HCT116 (cell line): ENCODE results near the gene IMPG1. TPM values are rescaled to one million over a fixed set of nuclear protein-coding genes. Genes with fewer than 3 reads are reported as not detected.

Source experiments
- ATAC-seq: fragments of 200-7000 bp; cut with Tn5 transposase; 2 replicates; pipeline ENCODE4 v1.9.1; 2020; ENCODE audit warnings: mild to moderate bottlenecking, moderate library complexity
- BruUV-seq: library from RNA; stranded (reverse); fragments of 400-500 nt; replicated peaks from 2 replicates; lab custom pipeline; 2021; lab: Mats Ljungman, UMichigan
- CTCF ChIA-PET: fragments of 300-600 bp; sonication (Branson Sonifier 250); formaldehyde crosslinking; loops from one replicate; lab custom pipeline; 2021; ENCODE audit warnings: antibody characterized with exemption; lab: Charles Lee
- POLR2A ChIA-PET: fragments of 300-600, 350-600 bp; sonication (Branson Sonifier 250); formaldehyde crosslinking; loops from one replicate; lab custom pipeline; 2021; ENCODE audit warnings: antibody characterized with exemption; lab: Charles Lee
- RAD21 ChIA-PET, 2 experiments: fragments of 300-600 bp; sonication (Branson Sonifier 250); formaldehyde crosslinking; loops; one replicate each; lab custom pipeline; 2023; ENCODE audit warnings: low total read pairs in 2 of 2; ENCODE audit not compliant: uncharacterized antibody in 2 of 2, unreplicated experiment in 2 of 2, low non-redundant PET in 1 of 2; lab: Charles Lee
- DNase-seq: peaks from one replicate; pipeline ENCODE4 v3.0.0-alpha.2; 2010; ENCODE audit warnings: low read depth, low spot score
- H2AFZ ChIP-seq: fragments of 200-600 bp; shearing (Covaris generic), sonication (generic); 2 replicates; pipeline ENCODE4 v1.6.1; 2017; ENCODE audit warnings: low read depth, mixed run types, mixed read lengths, antibody characterized with exemption, low read length; ENCODE audit not compliant: poor library complexity, severe bottlenecking
- H3K27ac ChIP-seq: 2 replicates; pipeline ENCODE4 v1.5.1; 2012; ENCODE audit warnings: low read depth, low read length
- H3K27me3 ChIP-seq: fragments of 200-600 bp; sonication (generic); 2 replicates; pipeline ENCODE4 v1.6.1; 2016; ENCODE audit warnings: mixed run types, low read length, mixed read lengths; ENCODE audit not compliant: insufficient read depth
- H3K36me3 ChIP-seq, 2 experiments: fragments of 200-500 bp in 1 of 2; fragments of 200-600 bp in 1 of 2; sonication (Bioruptor generic) in 1 of 2; sonication (generic) in 1 of 2; 2 replicates each; pipeline versions ENCODE4 v1.5.1 to v1.6.1; 2014 to 2016; ENCODE audit warnings: low read length in 2 of 2, inconsistent platforms in 1 of 2, mixed read lengths in 1 of 2, mixed run types in 1 of 2; ENCODE audit not compliant: insufficient read depth in 2 of 2, control insufficient read depth in 1 of 2
- H3K4me1 ChIP-seq, 2 experiments: fragments of 200-600 bp in 1 of 2; sonication (generic) in 1 of 2; 2 replicates each; pipeline versions ENCODE4 v1.5.1 to v1.6.1; 2012 to 2017; ENCODE audit warnings: low read length in 2 of 2, inconsistent platforms in 1 of 2, mild to moderate bottlenecking in 1 of 2, mixed read lengths in 1 of 2, mixed run types in 1 of 2, moderate library complexity in 1 of 2; ENCODE audit not compliant: insufficient read depth in 2 of 2, control insufficient read depth in 1 of 2
- H3K4me2 ChIP-seq: fragments of 200-600 bp; sonication (generic); 2 replicates; pipeline ENCODE4 v1.6.1; 2017; ENCODE audit warnings: mixed run types, low read length, mixed read lengths
- H3K4me3 ChIP-seq, 2 experiments: fragments of 200-600 bp in 1 of 2; sonication (generic) in 1 of 2; replicated peaks in 1 of 2; 2 replicates each; pipeline ENCODE4 v1.5.1; 2011 to 2016; ENCODE audit warnings: low read length in 2 of 2, control low read depth in 1 of 2, low read depth in 1 of 2, mild to moderate bottlenecking in 1 of 2, mixed read lengths in 1 of 2, mixed run types in 1 of 2
- H3K79me2 ChIP-seq: fragments of 200-600 bp; sonication (generic); 2 replicates; pipeline ENCODE4 v1.6.1; 2017; ENCODE audit warnings: mild to moderate bottlenecking, mixed run types, low read length, moderate library complexity, mixed read lengths; ENCODE audit not compliant: insufficient read depth
- H3K9ac ChIP-seq: fragments of 200-600 bp; sonication (generic); 2 replicates; pipeline ENCODE4 v1.6.1; 2016; ENCODE audit warnings: low read length, mixed read lengths
- H3K9me2 ChIP-seq: fragments of 200-600 bp; sonication (generic), shearing (Covaris generic); 2 replicates; pipeline ENCODE4 v1.6.1; 2017; ENCODE audit warnings: mixed run types, mild to moderate bottlenecking, moderate library complexity; ENCODE audit not compliant: insufficient read depth
- H3K9me3 ChIP-seq, 2 experiments: fragments of 200-500 bp in 1 of 2; fragments of 200-600 bp in 1 of 2; sonication (Bioruptor generic) in 1 of 2; sonication (generic) in 1 of 2; 2 replicates each; pipeline ENCODE4 v1.6.1; 2014 to 2017; ENCODE audit warnings: low read length in 2 of 2, mixed read lengths in 2 of 2, inconsistent platforms in 1 of 2, low read depth in 1 of 2, mild to moderate bottlenecking in 1 of 2, mixed run types in 1 of 2, moderate library complexity in 1 of 2; ENCODE audit not compliant: control insufficient read depth in 1 of 2, insufficient read depth in 1 of 2
- H4K20me1 ChIP-seq: fragments of 200-600 bp; sonication (generic), shearing (Covaris generic); 2 replicates; pipeline ENCODE4 v1.6.1; 2017; ENCODE audit warnings: mixed run types, mild to moderate bottlenecking, moderate library complexity; ENCODE audit not compliant: insufficient read depth
- CBX3 ChIP-seq: IDR thresholded peaks from 2 replicates; pipeline ENCODE4 v1.6.1; 2012; ENCODE audit warnings: low read depth
- CEBPB ChIP-seq: IDR thresholded peaks from 2 replicates; pipeline ENCODE4 v1.6.1; 2012; ENCODE audit warnings: low read depth
- EGR1 ChIP-seq: IDR thresholded peaks from 2 replicates; pipeline ENCODE4 v1.6.1; 2012; ENCODE audit warnings: low read depth
- FOSL1 ChIP-seq: IDR thresholded peaks from 2 replicates; pipeline ENCODE4 v1.6.1; 2012; ENCODE audit warnings: low read depth
- JUND ChIP-seq: IDR thresholded peaks from 2 replicates; pipeline ENCODE4 v1.6.1; 2012
- POLR2A ChIP-seq: IDR thresholded peaks from 2 replicates; pipeline ENCODE4 v1.7.0; 2011; ENCODE audit warnings: borderline replicate concordance; ENCODE audit not compliant: insufficient read depth, insufficient read length; ENCODE audit errors: extremely low read depth
- POLR2AphosphoS5 ChIP-seq: IDR thresholded peaks from 2 replicates; pipeline ENCODE4 v1.6.1; 2011; ENCODE audit warnings: mild to moderate bottlenecking, low read depth, low read length, moderate library complexity
- SIN3A ChIP-seq: IDR thresholded peaks from 2 replicates; pipeline ENCODE4 v1.6.1; 2012; ENCODE audit warnings: low read depth
- TCF7L2 ChIP-seq: IDR thresholded peaks from 2 replicates; pipeline ENCODE4 v1.7.0; 2011; ENCODE audit warnings: borderline replicate concordance, inconsistent platforms; ENCODE audit not compliant: insufficient read depth, insufficient read length; ENCODE audit errors: extremely low read depth
- YY1 ChIP-seq: IDR thresholded peaks from 2 replicates; pipeline ENCODE4 v1.6.1; 2011; ENCODE audit warnings: low read length, low read depth, moderate library complexity, mild to moderate bottlenecking; ENCODE audit not compliant: insufficient replicate concordance; ENCODE audit errors: extremely low read depth
- intact Hi-C: fragments of 100-400 bp; cut with micrococcal nuclease; formaldehyde crosslinking; loops from 2 replicates; pipeline ENCODE4 v1.10.0; 2022
- total RNA-seq: library from RNA; stranded (reverse); gene quantifications from one replicate; pipeline ENCODE4 v1.2.1, GENCODE V29; 2021; ENCODE audit not compliant: unreplicated experiment
- TF ChIP-seq, protein P1 (sequence below), 3 experiments: fragments of 200-600 bp in 1 of 3; sonication (generic) in 1 of 3; IDR thresholded peaks in 2 of 3; conservative IDR thresholded peaks in 1 of 3; 2 replicates each; pipeline ENCODE4 v1.5.1; 2012 to 2017; ENCODE audit warnings: low read depth in 2 of 3, low read length in 2 of 3, antibody characterized with exemption in 1 of 3, borderline replicate concordance in 1 of 3, control low read depth in 1 of 3, mild to moderate bottlenecking in 1 of 3, mixed read lengths in 1 of 3, mixed run types in 1 of 3, moderate library complexity in 1 of 3; ENCODE audit not compliant: insufficient read depth in 1 of 3
- TF ChIP-seq, protein P2 (sequence below): IDR thresholded peaks from 2 replicates; pipeline ENCODE4 v1.6.1; 2012; ENCODE audit warnings: low read depth
- TF ChIP-seq, protein P3 (sequence below): IDR thresholded peaks from 2 replicates; pipeline ENCODE4 v1.6.1; 2012

IMPG1 gene
- total RNA-seq, 1 experiment from 2014 or later, result not detected

DNA sequence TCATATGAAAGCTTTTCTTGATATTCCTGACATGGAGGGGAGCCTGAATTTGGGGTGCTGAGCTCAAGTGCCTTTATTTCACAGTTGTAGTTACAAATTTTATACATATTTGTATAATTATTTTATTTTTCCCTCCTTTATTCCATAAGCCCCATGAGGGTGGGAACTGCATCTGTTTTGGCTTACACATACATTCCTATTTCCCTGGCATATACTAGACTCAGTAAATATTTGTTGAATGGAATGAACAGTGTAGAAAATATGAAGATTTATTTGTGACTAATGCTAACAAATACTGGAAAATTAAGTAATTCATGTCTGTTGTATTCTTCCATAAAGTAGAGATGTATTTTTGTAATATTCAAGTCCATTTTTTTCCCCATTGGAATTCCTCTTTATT is 196.3 kb downstream of the IMPG1 start (continued):
- TF ChIP-seq, protein P1, sequence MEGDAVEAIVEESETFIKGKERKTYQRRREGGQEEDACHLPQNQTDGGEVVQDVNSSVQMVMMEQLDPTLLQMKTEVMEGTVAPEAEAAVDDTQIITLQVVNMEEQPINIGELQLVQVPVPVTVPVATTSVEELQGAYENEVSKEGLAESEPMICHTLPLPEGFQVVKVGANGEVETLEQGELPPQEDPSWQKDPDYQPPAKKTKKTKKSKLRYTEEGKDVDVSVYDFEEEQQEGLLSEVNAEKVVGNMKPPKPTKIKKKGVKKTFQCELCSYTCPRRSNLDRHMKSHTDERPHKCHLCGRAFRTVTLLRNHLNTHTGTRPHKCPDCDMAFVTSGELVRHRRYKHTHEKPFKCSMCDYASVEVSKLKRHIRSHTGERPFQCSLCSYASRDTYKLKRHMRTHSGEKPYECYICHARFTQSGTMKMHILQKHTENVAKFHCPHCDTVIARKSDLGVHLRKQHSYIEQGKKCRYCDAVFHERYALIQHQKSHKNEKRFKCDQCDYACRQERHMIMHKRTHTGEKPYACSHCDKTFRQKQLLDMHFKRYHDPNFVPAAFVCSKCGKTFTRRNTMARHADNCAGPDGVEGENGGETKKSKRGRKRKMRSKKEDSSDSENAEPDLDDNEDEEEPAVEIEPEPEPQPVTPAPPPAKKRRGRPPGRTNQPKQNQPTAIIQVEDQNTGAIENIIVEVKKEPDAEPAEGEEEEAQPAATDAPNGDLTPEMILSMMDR (IDR thresholded peaks at IDR 0.05 in 2 of 3, conservative IDR thresholded peaks at IDR 0.05 in 1 of 3; ENCODE audit: borderline replicate concordance in 1 of 3, insufficient read depth in 1 of 3, low read depth in 2 of 3, low read length in 2 of 3), result no peak
- no peak for TF ChIP-seq JUND
- no peak for TF ChIP-seq POLR2AphosphoS5
- no peak for TF ChIP-seq CEBPB
- TF ChIP-seq, protein P2, sequence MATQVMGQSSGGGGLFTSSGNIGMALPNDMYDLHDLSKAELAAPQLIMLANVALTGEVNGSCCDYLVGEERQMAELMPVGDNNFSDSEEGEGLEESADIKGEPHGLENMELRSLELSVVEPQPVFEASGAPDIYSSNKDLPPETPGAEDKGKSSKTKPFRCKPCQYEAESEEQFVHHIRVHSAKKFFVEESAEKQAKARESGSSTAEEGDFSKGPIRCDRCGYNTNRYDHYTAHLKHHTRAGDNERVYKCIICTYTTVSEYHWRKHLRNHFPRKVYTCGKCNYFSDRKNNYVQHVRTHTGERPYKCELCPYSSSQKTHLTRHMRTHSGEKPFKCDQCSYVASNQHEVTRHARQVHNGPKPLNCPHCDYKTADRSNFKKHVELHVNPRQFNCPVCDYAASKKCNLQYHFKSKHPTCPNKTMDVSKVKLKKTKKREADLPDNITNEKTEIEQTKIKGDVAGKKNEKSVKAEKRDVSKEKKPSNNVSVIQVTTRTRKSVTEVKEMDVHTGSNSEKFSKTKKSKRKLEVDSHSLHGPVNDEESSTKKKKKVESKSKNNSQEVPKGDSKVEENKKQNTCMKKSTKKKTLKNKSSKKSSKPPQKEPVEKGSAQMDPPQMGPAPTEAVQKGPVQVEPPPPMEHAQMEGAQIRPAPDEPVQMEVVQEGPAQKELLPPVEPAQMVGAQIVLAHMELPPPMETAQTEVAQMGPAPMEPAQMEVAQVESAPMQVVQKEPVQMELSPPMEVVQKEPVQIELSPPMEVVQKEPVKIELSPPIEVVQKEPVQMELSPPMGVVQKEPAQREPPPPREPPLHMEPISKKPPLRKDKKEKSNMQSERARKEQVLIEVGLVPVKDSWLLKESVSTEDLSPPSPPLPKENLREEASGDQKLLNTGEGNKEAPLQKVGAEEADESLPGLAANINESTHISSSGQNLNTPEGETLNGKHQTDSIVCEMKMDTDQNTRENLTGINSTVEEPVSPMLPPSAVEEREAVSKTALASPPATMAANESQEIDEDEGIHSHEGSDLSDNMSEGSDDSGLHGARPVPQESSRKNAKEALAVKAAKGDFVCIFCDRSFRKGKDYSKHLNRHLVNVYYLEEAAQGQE, result no peak
- no peak for TF ChIP-seq CBX3
- TF ChIP-seq FOSL1, result no peak
- TF ChIP-seq, all 23 proteins: peak for 0

DNA sequence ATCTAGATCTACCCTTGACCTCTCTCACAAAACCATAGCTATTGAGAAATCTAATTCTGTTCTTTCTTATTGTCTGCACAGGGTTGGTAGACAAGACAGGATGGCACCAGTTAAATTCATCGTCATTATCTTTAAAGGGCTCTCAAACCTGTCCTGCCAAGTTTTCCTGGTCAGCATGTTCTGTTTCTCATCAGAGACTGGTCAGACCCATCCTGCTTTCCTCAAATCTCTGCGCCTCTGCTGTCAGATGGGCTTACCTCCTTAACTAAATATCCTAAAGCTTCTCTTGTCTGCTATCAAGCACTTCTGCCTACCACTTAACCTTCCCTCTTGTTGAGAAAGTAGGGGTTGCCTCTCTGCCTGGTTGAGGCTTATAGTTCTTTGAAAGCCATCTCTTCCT is 198.2 kb downstream of the IMPG1 start:
- CTCF ChIA-PET, result interaction anchor here (1.8 kb wide), 1 partner anchor 19 kb away, joined by 13 read pairs; no protein-coding TSS in a partner anchor
- H2AFZ ChIP-seq, result no peak overlapping the region
- 0 out of 2 replicates have a peak, but pooled peaks cover 4% of the 10 kb centered on the region for H4K20me1 ChIP-seq
- POLR2A ChIA-PET, result no interaction called here
- no peaks in the 10 kb centered on the region for H3K79me2 ChIP-seq
- no peak for TF ChIP-seq SIN3A
- TF ChIP-seq JUND, result no peak
- TF ChIP-seq, protein P3, sequence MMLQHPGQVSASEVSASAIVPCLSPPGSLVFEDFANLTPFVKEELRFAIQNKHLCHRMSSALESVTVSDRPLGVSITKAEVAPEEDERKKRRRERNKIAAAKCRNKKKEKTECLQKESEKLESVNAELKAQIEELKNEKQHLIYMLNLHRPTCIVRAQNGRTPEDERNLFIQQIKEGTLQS, result no peak
- TF ChIP-seq TCF7L2, result no peak
- no peak for TF ChIP-seq POLR2A
- TF ChIP-seq, protein P1 (IDR thresholded peaks at IDR 0.05 in 2 of 3, conservative IDR thresholded peaks at IDR 0.05 in 1 of 3; ENCODE audit: borderline replicate concordance in 1 of 3, insufficient read depth in 1 of 3, low read depth in 2 of 3, low read length in 2 of 3), result no peak
- TF ChIP-seq YY1, result no peak
- no peak for TF ChIP-seq EGR1
- H3K4me3 ChIP-seq, result no peak overlapping the region
- no peak overlapping the region for H3K9ac ChIP-seq
- H3K4me2 ChIP-seq, result no peak overlapping the region
- H3K27ac ChIP-seq, result no peak overlapping the region
- RAD21 ChIA-PET, result no interaction called here
- no peak for ATAC-seq
- H3K9me3 ChIP-seq, result no peaks in the 10 kb centered on the region
- intact Hi-C loops, result no loop called here
- H3K27me3 ChIP-seq, result no peaks in the 10 kb centered on the region
- BruUV-seq, result no TSS peak
- no peaks in the 10 kb centered on the region for H3K9me2 ChIP-seq
- H3K4me1 ChIP-seq, result no peaks in the 10 kb centered on the region
- H3K36me3 ChIP-seq, result peaks cover 0 to 6% of the 10 kb centered on the region in 2 experiments; a peak in 2 of 4 replicates
- DNase-seq, result no peak
